ENCODE data around the gene WHRN.

GRCh38 chr9:114356792-114357191, 148.5 kb downstream of the WHRN start:
- TF ChIP-seq CTCF (IDR thresholded peaks at IDR 0.05) (no peak), POLR2A (IDR thresholded peaks at IDR 0.05) (no peak), POLR2AphosphoS5 (IDR thresholded peaks at IDR 0.05; ENCODE audit: insufficient read depth in 1 of 2, low read depth in 1 of 2) (no peak)
